Measurements from ENCODE around the gene HMG20A. TPM values are rescaled to one million over a fixed set of nuclear protein-coding genes. Genes with fewer than 3 reads are reported as not detected.

HMG20A gene
- total RNA-seq, 1 experiment from 2014 or later: 54.0 TPM

GRCh38 chr15:77373441-77373840 is 47.2 kb upstream of the HMG20A start:
- H3K27ac ChIP-seq (ENCODE audit: low read length): no peak overlapping the region
- CTCF ChIA-PET: no interaction called here
- ATAC-seq: no peak
- no peak for DNase-seq (ENCODE audit: low read depth, low spot score)
- H3K27me3 ChIP-seq (ENCODE audit: control insufficient read depth, insufficient read depth, low read length): no peaks in the 10 kb centered on the region
- no peaks in the 10 kb centered on the region for H3K9me3 ChIP-seq (ENCODE audit: control insufficient read depth, insufficient read depth, low read depth, low read length)
- TF ChIP-seq CTCF (IDR thresholded peaks at IDR 0.05) (no peak), TCF7L2 (IDR thresholded peaks at IDR 0.05; ENCODE audit: low read depth, low read length) (no peak), POLR2AphosphoS5 (IDR thresholded peaks at IDR 0.05; ENCODE audit: low read depth, low read length) (no peak), SIN3A (IDR thresholded peaks at IDR 0.05; ENCODE audit: borderline replicate concordance, insufficient read depth, low read depth, low read length) (no peak)
- TF ChIP-seq, protein P1, sequence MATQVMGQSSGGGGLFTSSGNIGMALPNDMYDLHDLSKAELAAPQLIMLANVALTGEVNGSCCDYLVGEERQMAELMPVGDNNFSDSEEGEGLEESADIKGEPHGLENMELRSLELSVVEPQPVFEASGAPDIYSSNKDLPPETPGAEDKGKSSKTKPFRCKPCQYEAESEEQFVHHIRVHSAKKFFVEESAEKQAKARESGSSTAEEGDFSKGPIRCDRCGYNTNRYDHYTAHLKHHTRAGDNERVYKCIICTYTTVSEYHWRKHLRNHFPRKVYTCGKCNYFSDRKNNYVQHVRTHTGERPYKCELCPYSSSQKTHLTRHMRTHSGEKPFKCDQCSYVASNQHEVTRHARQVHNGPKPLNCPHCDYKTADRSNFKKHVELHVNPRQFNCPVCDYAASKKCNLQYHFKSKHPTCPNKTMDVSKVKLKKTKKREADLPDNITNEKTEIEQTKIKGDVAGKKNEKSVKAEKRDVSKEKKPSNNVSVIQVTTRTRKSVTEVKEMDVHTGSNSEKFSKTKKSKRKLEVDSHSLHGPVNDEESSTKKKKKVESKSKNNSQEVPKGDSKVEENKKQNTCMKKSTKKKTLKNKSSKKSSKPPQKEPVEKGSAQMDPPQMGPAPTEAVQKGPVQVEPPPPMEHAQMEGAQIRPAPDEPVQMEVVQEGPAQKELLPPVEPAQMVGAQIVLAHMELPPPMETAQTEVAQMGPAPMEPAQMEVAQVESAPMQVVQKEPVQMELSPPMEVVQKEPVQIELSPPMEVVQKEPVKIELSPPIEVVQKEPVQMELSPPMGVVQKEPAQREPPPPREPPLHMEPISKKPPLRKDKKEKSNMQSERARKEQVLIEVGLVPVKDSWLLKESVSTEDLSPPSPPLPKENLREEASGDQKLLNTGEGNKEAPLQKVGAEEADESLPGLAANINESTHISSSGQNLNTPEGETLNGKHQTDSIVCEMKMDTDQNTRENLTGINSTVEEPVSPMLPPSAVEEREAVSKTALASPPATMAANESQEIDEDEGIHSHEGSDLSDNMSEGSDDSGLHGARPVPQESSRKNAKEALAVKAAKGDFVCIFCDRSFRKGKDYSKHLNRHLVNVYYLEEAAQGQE (IDR thresholded peaks at IDR 0.05; ENCODE audit: insufficient read depth in 1 of 2, low read depth in 2 of 2, low read length in 1 of 2): no peak
- H3K4me3 ChIP-seq (ENCODE audit: low read depth in 2 of 2, low read length in 2 of 2): no peak overlapping the region
- intact Hi-C loops (cut with micrococcal nuclease; ENCODE audit: unreplicated experiment): no loop called here
- no TSS peak for BruUV-seq (replicated peaks)
- no peaks in the 10 kb centered on the region for H3K36me3 ChIP-seq (ENCODE audit: control insufficient read depth, insufficient read depth, low read length)
- in situ Hi-C loops (cut with HindIII; ENCODE audit: low pct_unique_long_range_greater_than_20kb, low sequenced_read_pairs): no loop called here
- POLR2A ChIA-PET: no interaction called here
- peaks cover 3% of the 10 kb centered on the region; the same call in 1 of the 2 replicates for H3K4me1 ChIP-seq (ENCODE audit: control insufficient read depth, insufficient read depth, low read length)

DNA sequence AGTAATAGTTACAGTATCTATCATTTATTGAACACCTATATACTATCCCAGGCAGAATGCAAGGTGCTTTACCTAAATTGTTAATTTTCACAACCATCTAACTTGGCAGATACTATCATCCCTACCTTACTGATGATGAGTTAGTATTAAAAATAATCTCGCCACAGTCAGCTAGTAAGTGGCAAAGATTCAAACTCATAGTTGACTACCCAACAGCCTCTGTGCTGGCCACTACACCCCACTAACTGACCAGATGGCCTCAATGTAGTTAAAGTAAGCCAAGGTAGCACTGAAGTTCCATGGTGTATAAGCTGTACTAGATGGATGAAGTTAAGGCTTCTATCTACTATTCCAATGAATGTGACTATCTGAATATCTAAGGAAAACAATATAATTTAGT is 45.6 kb upstream of the HMG20A start:
- in situ Hi-C loops (cut with HindIII; ENCODE audit: low pct_unique_long_range_greater_than_20kb, low sequenced_read_pairs) (no loop called here), intact Hi-C loops (cut with micrococcal nuclease; ENCODE audit: unreplicated experiment) (no loop called here)
- no peak for ATAC-seq
- no peak for DNase-seq (ENCODE audit: low read depth, low spot score)
- Histone ChIP-seq H3K9me3 (ENCODE audit: control insufficient read depth, insufficient read depth, low read depth, low read length) (no peaks in the 10 kb centered on the region), H3K27me3 (ENCODE audit: control insufficient read depth, insufficient read depth, low read length) (no peaks in the 10 kb centered on the region), H3K27ac (ENCODE audit: low read length) (no peak overlapping the region), H3K4me1 (ENCODE audit: control insufficient read depth, insufficient read depth, low read length) (no peaks in the 10 kb centered on the region; the same call in 1 of the 2 replicates), H3K36me3 (ENCODE audit: control insufficient read depth, insufficient read depth, low read length) (no peaks in the 10 kb centered on the region), H3K4me3 (ENCODE audit: low read depth in 2 of 2, low read length in 2 of 2) (no peak overlapping the region)
- POLR2A ChIA-PET: no interaction called here
- no TSS peak for BruUV-seq (replicated peaks)
- CTCF ChIA-PET: no interaction called here
- no peak for TF ChIP-seq POLR2AphosphoS5 (IDR thresholded peaks at IDR 0.05; ENCODE audit: low read depth, low read length)
- no peak for TF ChIP-seq CTCF (IDR thresholded peaks at IDR 0.05)
- TF ChIP-seq, protein P1 (IDR thresholded peaks at IDR 0.05; ENCODE audit: insufficient read depth in 1 of 2, low read depth in 2 of 2, low read length in 1 of 2): no peak
- no peak for TF ChIP-seq TCF7L2 (IDR thresholded peaks at IDR 0.05; ENCODE audit: low read depth, low read length)
- no peak for TF ChIP-seq SIN3A (IDR thresholded peaks at IDR 0.05; ENCODE audit: borderline replicate concordance, insufficient read depth, low read depth, low read length)

Data from Panc1 (cell line).